GM21367 (cell line): Measurements from ENCODE around the gene HOTAIR.

Source experiments
- ATAC-seq: cut with Tn5 transposase; IDR thresholded peaks from one replicate; pipeline ENCODE4 v1.9.1; 2021; ENCODE audit not compliant: unreplicated experiment

Gene HOTAIR

DNA sequence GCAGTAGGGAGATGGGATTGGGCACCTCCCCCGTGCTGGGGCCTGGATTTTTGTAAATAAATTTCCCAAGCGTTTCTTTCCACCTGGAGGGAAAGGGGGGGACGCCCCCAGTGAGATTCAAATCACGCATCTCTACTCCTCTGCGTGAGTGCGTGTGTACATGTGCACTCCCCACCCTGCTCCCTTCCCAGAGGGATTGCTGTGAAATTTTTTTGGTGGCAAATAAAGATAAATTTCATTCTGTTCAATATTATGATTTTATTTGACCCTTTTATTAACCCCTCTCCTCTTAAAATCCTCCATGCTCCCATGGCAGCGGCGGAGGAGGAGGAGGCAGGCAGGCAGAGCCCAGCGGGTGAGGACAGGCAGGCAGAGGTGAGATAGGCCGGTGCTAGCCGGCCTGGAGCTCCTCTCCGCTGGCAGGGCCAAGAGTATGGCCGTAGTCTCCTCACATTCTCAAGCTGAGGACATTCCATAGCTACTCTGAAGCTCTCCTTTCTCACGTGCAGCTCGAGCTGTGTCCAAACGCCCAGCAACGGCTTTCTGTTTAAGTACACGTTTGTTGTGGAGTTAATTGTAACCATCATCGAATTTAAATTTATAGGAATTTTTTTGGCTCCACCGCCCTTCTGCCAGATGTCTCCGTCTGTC, 1.5 kb upstream of the HOTAIR start:
- no peak for ATAC-seq

DNA sequence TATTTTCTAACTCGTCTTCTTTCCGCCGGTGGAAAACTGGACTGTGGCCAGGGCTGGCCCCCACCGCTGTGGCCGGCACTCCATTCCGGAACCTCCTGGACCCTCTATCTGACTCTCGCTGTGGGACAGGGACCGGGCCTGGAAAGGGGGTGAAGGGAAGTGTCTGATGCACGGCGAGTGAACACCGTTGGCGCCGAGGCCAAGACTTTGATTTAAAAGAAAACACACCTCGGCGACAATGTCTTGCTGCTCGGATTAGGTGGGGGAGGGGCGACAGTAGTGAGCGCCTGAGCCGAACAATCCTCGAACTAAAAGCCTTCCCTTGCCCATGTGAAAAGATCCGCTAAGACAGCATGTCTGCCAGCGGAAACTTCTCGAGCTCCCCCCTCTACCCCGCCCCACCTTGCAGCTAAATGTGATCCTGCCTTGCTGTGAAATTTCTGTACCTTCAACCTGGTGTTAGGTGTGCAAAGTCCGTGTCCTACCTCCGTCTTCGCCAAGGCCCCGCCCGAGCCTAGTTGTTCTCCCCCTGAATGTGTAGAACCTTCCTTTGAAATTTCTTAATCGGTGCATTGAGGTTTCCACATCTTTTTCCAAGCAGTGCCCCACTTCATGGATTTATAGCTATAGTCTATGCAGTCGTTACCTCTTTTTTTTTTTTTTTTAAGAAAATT, 862 bp upstream of the HOTAIR start:
- no peak for ATAC-seq

DNA sequence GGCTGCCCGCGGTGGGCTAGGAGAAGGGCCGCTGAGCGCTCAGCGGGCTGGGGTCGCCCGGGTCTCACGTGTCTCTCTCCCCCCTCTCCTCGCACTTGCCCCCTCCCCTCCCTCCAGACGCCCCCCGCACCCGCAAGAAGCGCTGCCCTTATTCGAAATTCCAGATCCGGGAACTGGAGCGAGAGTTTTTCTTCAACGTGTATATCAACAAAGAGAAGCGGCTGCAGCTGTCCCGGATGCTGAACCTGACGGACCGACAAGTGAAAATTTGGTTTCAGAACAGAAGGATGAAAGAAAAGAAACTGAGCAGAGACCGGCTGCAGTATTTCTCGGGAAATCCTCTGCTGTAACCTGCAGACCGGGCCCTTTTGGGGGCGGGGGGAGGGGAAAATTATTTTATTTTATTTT, 314 bp upstream of the HOTAIR start:
- ATAC-seq, result no peak

DNA sequence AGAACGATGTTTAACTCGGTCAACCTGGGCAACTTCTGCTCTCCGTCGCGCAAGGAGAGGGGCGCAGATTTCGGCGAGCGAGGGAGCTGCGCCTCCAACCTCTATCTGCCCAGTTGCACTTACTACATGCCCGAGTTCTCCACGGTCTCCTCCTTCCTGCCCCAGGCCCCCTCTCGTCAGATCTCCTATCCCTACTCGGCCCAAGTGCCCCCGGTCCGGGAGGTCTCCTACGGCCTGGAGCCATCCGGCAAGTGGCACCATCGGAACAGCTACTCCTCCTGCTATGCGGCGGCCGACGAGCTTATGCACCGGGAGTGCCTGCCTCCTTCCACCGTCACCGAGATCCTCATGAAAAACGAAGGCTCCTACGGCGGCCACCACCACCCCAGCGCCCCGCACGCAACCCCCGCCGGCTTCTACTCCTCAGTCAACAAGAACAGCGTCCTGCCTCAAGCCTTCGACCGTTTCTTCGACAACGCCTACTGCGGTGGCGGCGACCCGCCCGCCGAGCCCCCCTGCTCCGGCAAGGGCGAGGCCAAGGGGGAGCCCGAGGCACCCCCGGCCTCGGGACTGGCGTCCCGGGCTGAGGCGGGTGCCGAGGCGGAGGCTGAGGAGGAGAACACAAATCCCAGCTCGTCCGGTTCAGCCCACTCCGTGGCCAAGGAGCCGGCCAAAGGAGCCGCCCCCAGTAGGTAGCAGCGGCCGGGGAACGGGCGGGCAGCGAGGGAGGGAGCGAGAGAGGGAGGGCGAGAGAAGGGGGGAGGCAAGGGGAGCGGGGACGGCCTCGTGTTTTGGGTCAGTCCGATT, 1.3 kb downstream of the HOTAIR start:
- ATAC-seq, result no peak

DNA sequence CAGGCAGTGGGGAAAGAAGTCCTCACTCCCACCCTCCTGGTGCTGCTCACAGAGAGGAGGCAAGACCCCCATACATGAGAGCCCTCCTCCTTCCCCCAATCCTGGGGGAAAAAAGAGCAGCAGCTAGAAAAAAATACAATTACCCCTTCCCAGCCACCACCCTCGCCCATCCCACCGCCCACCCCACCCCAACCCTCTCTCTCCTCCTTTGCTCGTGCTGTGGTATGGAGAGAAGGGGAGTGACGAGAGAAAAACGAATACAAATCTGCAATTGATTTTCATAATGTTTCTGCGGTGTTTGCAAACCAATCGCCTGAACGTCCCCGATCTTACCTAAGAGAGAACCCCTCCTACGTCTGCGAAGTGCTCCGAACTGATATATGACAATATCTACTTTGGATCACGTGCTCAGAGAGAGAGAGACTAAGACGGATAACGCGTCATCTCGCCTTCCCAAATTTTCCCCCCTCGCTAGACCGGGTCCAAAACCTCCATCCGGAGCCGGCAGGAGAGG, 2.0 kb downstream of the HOTAIR start, which contains the start of gene HOXC11:
Gene HOXC11 (plus strand): TSS at position 405 of the 514 bp plus-strand sequence. CDS start 116 bp downstream, outside the sequence.
- no peak for ATAC-seq

DNA sequence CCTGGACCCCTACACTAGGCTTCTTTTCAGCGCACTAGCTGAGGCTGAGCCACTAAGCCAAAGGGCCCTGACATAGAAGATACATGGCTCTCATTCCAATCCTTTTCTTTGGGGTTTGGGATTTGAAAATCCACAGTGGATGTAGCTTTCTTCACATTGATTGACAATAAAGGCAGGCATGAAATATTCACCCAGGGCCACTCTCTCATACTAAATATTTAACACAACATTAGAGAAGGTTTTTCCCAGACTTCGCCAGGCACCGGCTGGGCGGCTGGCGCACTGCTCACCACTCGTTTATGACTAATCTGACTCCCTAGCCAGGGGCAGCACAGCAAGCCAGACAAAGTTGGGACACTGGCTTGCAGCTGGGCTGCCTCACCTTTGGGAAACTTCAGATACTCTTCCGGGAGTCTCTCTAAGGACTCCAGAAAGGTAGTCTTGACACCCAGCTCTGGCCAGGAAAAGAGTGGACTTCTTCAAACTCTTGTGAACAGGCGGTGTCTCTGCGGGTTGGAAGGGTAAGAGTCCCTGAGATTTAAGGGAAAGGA, 2.5 kb downstream of the HOTAIR start:
- ATAC-seq, result no peak

DNA sequence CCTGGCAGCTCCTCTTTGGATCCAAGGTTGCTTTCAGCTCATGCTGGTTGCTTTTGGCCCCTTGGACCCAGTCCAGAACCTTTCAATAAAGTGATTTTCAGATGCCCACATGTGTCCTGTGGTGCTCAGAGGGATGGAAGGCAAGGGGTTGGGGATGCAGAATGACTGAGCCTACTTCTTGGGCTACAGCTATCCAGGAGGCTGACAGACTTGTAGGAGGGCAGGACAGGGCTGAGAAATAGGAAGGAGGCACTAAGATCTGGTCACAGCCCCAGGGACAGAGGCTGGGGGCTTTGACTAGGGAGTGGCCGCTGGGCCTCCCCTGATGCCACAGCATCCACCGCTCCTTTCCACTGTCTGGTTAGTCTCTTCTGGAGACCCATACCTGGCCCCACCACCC, 3.1 kb downstream of the HOTAIR start:
- no peak for ATAC-seq

DNA sequence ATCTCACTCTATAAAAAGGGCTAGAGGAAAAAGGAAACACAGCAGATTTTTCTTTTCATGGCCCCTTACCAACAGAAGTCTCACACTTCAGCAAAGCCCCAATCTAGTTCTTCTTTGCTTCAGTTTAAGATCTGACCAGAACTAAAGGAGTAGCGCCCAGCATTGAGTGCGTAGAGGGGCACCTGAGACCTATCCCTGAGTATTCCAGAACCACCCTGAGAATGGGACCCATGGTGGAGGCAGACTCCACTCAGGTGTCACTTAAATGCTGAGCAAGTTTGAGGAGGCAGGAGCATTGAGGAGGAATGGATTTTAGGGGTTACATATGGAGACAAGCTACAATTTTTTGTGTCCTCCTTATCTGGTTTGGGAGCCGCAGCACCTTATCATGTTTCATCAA, 3.6 kb downstream of the HOTAIR start:
- no peak for ATAC-seq

DNA sequence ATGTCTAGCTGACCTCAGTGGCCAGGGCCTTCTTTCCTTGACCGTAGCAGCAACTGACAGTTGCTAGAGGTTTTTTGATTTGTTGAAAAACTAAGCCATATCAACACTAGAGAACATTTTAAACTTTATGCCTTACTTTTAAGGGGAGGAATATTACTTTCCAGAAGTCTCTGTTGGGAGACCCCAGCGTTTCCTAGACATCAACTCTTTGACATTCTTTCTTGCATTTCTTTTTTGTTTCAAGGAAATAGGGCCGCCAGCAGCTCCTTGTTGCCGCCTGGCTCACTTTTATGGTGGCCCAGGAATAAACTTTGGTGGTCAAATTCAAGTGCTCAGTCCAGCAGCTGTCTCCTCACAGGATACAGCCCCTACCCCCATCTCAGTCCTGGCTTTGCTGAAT, 4.3 kb downstream of the HOTAIR start:
- ATAC-seq, result no peak

DNA sequence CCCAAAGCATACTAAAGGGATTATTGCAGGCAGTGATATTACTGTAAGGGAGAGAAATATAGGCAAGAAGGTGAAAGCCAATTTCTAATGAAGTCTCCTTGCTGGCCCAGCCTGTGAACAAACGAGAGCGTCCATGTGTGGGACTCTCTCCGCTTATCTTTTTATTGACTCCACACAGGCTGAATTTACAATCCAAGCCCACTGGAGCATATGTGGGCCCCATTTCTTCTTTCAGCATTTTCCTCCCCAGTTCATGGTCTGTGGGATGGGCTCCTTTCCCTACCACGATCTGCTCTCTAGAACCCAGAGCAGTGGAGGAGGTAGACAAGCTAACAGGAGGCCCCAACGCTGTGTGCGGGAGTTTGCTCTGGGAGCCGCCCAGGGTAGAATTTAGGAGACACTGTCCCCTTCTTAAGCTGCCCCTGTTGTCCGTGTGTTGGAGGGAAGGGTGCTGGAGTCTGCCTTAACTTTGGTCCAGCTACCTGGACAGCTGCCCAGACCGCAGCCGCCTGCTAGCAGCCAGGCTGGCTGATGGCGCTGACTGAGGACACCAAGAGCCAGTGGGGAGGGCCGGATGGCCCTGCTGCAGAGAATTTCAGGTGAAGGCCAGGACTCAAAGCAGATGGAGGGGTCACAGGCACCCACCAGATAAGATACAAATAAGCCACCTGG, 5.0 kb downstream of the HOTAIR start:
- no peak for ATAC-seq

DNA sequence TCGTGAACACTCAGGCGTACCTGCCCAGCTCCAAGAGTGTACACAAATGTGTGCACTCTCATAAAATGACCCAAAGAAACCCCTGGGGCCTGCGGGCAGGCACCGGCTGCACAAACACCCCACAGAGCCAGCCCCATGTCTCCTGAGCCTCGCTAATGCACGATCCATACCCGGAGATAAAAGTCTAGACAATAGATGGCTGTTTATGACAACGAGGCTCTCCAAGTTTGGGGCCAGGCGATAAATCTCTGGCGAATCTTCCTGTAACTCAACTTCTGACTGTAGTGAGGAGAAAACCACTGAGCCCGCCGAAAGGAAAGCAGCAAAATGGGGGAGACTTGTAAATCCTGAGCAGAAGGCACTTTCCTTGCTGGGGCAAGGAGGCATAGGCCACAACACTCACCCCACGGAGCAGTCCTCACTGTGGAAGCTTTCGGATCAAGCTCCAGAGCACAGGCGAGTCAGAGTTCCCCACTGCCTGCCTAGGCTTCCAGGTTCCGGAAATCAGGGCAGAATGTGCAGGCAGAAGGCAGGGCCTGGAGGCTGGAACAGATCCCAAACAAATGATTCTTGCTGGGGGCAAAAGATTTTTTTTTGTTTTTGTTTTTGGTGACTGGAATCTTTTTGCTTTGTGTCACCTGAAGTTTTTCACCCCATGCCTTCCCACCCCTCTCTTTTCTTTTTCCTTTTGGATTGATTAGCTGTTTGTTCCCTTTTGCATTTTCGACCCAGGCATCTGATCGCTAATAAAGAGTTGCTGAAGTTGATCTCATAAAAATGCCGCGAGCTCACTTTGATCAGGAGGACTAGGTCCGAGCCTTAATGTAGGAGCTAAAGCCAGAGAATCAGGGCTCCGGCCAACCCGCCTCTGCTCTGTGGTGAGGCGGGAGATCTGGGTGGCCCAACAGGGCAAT, 6.3 kb downstream of the HOTAIR start:
- ATAC-seq, result no peak

DNA sequence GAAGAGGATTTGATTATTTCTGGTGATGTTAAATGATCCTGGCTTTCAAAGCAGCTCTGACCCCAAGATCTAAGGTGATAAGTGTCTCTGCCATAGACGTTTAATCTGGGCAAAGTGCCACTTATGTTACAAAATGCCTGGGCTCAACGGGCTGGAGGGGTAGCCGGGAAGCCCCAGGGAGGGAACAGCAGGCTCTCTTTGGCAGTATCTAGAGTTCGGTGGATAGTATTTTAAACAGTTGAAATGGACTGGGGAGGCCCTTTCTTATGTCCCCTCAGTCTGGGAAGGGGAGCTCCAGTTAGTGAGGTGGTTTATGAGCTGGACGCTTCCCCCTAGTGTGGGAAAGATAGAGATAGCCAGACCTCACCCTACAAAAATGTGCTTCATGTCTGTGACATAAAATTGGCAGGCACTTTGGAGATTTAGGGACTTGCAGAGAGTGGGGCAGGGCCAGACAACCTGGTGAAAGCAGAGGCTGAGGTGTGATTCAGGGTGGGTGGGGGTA, 7.3 kb downstream of the HOTAIR start:
- ATAC-seq, result no peak

DNA sequence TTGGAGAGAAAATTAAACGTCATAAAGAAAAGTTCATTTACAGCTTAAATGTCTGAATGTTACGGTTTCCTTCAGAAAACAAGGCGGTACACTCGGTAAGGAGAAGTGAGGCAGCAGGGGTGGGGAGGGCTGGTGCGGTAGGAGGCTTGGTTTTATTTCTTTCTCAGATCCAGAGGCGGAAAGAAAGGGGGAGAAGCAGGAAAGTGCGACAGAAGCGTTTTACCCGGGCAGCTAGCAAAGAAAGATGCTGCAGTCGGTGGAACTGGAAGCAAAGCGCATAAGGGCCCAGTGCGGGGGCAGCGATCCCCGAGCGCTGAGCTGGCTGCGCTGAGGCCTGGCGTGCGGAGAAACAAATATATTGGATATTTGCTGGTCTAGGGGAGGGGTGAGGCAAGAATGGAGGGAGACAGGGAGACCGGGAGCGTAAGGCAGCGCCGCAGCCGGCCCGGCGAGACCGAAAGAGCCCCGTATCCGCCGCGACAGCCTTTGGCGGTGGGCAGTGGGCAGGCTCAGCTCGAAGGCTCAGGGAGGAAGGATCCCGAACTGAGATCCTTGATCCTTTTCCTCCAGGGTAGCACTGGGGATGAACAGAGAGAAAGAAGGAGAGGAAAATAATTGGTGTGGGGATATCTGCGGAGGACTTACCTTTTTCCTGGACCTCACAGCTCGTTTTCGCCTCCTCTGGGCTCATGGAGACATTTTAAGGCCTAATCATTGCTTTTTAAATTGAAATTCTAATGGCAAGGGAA, 8.2 kb downstream of the HOTAIR start:
- no peak for ATAC-seq

DNA sequence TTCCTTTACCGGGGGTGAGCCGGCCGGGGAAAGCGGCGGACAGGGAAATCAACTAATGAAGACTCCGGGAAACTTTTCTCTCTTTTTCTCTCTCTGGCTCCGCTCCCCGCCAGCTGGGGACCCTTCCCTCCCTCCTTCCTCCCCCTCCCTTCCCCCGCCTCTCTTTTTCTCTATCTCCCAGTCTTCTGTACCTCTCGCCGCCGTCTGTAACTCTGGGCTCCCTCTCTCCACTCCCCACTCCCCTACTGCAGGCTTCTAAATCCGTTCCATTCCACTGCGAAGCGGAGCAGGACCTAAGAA, 8.7 kb downstream of the HOTAIR start:
- ATAC-seq, result no peak

DNA sequence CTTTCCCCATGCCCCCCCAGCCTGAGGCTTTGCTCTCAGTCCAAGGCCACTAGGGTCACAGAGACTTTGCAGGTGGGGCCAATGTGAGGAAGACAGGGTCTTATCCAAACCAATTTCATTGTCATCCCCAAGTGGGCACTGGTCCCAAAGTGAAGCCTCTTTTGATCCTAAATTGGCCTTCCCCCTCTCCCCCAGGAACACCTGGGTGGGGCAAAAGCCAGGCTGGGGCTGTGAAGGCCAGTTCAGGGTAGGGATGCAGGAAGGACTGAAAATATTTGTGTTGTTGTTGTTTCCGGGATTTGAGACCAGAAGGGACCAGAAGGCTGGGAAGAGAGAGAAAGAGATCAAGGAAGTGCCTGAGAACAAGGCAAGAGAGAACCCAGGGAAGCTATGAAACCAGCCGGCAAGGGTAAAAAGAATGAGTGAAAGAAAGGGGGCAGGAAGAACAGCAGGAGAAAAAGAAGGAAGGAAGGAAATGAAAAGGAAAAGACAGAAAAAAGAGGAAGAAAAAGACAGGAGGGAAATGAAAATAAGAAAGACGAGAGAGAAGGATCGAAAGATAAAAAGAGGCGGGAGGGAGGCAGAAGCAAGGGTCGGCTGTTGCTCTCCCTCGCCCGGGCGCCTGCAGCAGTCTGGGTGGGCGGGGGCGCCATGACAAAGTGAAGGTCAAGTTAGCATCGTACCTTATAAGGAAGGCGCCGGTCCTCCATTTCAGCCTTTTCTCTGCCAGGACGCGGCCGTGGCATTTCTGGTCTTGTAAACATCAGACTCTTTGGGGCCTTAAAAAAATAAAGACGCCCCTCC, 9.3 kb downstream of the HOTAIR start:
- no peak for ATAC-seq

DNA sequence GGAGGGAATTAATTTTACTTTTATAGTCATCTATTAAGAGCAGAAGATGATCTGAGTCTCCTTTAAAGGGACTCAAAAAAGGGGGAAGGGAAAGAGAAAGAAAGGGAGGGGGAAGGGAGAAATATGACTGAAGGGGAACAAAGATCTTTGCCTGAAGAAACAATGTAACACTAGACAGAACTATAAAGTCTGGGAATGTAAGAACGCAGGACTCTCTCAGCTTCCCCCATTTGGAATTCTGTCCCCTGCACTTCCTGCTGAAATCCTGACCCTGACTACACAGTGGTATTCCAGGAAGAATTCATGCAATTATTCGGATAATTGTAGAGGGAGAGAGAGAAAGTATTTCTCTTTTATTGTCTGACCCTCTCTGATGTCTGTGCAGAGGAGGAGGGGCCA, 10.4 kb downstream of the HOTAIR start:
- no peak for ATAC-seq

DNA sequence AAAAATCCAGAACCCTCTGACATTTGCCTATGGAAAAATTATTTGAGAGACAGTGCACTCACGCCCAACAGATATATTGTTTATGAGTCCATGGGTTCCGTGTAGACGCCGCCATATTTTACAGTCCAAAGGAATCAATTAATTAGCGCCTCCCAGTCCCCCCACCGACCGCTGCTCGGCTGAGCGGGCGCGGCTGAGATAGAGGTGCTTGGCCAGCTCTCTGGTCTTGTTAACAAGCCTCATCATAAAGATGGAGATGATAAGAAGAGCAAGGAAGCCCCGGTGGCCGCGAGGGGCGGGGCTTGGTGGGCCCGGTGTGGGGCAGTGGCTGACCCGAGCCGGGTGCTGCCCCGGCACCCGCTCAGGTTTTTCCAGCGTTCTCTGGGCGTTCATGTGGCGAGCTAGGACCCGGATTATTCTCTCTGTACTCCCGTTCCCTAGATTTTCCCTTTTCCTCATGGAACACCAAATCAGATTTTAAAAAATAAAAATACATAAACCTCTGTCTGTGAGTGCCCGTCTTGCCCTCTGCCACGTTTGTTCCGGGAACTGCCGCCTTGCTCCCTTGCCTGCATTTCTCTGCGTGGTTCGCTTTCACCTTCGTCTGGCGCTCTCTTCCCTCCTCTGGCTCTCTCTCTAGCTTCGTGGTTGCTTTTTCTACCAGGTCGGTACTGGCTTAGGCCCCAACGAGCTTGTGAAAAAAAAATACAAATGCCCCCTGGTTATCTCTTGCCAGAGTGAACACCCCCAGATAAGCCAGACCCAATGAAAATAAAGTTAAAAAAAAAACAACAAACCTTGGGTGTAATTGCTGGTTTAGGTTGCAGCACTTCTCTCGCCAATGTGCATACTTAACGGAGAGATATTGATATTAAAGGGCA, 11.1 kb downstream of the HOTAIR start:
- no peak for ATAC-seq
